Activated CD8-positive, alpha-beta memory T cell treated with anti-CD3 and anti-CD28 coated beads for 4 hours (primary cell): ENCODE results near the gene CLTCL1.
"Not testable (repeated sequence)": the region's sequence is repeated elsewhere in the genome, so short reads cannot be mapped to it uniquely, and the experiment has no call there.

ENCODE experiments used
- DNase-seq, 2 donors: peaks; one replicate each; pipeline ENCODE4 v3.0.0-alpha.2; 2020; ENCODE audit warnings: low read depth in 2 of 2

The CLTCL1 gene

DNA sequence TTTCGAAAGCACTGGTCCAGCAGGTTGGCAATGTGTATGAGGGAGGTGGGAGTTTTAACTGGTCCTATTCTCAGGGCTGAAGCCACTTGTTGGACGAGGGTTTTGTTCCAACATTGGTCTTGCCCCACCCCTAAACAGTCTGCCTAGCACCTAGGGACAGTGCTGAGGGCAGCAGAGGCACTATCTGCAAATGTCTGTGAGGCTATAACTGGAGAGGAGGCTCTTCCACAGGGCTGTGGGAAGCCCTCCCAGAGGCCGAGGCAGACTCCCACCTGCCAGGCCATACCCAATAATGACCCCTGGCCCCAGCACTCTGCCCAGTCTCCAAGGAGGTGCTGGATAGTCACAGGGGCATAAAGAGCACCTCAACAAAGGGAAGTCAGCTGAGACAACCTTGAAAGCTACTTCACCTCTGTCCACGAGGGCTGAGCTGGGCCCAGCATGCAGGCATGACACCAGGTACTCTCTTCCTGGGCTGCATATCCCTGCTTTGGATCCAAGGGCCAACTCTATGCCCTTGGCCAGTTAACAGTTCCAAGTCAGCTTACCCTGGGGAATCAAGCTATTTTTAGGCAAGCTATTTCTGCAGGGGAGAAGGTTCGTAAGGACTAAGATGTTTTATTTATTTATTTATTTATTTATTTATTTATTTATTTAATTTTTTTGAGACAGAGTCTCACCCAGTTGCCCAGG is 72.8 kb downstream of the CLTCL1 start:
- no peak for DNase-seq

DNA sequence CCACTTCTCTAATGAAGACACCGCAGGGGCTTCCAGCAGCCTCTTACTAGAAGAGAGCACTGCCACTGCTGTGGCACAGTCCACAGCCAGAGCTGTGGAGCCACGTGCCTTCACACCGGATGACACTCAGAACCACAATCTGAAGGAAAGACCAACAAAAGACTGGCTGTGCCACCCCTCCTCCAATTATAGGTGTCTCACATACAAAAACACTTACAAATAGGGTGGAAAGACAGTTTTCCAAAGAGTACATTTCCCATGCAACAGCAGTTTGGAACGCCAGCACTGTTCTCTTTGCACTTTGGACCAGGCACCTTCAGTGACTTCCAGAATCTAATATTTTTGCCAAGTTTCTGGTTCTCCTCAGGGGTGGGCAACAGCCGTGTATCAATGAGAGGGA is 74.9 kb downstream of the CLTCL1 start:
- DNase-seq, result no peak

DNA sequence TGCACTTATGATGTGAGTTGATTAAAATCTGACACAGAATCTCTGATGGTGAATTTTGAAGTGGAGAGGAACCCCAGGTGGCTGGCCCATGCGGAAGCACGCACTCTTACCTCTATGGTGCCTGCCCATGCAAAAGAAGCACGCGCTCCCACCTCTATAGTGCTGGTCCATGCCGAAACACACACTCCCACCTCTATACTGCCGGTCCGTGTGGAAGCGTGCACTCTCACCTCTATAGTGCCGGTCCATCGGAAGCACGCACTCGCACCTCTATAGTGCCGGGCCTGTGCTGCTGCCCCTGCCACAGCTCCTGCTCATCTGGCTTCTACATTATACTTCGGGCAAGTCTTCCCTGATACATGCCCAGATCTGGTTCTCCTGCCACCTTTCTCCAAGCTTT is 76.2 kb downstream of the CLTCL1 start:
- no peak for DNase-seq

DNA sequence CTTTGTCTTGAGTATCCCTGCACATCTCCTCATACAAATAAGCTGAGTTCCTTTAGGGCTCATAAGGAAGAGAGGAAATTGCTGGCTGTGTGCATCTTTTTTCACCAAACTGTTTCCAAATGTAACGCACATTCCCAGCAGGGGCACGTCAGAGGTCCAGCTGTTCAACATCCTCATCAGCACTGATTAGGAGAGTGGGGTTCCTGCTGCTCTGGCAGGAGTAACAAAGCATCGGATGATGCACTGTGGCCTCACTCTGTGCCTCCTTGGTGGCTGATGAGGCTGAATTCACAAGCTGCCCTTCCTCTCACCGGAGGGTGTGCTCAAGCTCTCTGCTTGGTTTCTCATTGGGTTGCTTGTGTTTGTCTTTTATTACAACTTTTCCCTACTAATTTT is 77.4 kb downstream of the CLTCL1 start:
- no peak for DNase-seq

DNA sequence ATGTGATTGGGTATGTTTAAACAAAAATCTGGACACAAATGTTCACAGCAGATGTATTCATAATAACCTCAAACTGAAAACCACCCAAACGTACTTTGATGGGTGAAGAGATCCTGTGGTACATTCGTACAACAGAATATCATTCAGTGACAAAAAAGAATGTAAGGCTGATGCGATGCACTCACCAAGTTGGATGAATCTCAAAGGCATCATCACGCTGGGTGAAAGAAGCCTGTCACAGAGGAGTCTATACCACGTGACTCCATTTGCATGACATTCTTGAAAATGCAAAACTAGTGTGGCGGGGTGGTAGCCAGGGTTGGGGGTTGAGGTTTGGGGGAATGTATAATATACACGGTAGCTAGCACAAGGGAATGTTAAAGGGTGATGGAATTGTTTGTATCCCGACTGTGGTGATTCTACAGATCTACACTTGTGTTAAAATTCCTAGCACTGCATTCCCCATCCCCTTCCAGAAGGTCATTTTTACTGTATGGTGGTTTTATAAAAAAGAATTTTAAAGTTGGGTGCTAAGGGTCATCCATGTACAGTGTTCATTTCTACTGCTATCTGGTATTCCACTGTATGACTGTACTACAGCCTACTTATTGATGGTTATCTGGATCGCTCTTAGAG is 78.0 kb downstream of the CLTCL1 start:
- no peak for DNase-seq

DNA sequence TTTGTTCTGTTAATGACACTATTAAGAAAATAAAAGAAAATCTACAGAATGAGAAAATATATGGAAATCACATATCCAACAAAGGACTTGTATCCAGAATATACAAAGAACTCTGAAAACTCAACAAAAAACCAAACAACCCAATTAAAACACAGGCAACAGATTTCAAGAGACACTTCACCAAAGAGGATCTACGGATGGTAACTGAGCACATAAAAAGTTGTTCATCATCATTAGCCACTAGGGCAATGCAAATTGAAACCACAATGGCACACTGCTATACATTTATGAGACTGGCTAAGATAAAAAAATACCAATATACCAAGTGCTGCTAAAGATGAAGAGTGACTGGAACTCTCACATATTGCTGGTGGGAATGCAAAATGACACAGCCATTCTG is 78.5 kb downstream of the CLTCL1 start:
- DNase-seq, result no peak

DNA sequence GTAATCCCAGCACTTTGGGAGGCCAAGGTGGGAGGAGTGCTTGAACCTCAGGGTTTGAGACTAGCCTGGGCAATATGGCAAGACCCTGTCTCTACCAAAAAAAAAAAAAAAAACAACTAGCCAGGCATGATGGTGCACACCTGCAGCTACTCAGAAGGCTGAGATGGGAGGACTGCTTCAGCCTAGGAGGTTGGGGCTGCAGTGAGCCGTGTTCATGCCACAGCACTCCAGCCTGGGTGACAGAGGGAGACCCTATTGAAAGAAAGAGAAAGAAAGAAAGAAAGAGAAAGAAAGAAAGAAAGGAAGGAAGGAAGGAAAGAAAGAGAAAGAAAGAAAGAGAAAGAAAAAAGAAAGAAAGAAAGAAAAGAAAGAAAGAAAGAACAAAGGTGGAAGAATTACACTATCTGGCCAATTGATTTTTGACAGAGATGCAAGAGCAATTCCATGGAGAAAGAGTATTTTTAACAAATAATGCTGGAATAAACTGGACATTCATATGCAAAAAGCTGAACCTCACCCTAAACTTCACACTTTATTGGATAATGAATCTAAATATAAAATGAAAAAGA is 79.1 kb downstream of the CLTCL1 start:
- no peak for DNase-seq

DNA sequence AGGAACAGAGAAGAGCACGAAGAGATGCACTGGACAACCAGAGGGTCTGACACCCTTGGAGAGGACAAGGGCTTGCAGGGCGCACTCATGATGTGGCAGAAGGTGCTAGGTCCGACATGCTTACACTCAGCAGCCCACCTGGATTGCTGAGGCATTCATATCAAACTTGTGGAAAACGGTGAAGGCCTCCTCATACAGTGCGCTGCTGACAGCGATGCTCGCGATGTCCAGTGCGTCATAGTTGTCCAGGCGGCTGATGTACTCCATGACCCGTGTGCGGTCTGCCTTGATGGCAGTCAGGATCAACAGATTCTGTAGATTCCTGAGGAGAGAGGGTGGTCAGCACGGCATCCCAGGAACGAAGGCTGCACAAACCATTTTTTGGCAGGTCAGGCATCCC is 81.3 kb downstream of the CLTCL1 start:
- DNase-seq, result no peak

DNA sequence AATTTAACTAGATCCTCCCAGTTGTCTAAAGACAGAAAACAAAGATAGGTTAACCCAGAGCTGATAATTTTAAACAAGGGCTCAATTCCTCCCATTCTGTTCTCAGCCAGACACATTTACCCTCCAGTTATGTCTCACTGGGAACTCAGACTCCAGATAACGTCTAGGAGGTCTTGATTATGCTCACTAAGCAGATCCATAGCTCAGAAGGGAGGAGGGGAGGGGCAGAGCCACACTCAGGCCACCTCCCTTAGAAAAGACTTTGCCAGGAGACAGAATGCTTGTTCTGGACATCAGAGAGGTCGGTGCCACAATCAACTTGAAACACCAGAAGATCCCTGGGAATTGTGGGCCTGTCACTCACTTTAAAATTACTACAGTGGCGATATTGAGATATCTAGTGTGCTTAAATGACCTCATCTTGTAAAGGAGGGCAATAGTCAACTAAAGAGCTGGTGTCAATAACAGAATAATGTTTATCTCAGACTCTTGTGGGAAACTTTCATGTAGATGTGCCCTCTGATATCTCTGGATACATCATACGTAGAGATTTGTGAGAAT is 83.2 kb downstream of the CLTCL1 start:
- DNase-seq, result no peak

DNA sequence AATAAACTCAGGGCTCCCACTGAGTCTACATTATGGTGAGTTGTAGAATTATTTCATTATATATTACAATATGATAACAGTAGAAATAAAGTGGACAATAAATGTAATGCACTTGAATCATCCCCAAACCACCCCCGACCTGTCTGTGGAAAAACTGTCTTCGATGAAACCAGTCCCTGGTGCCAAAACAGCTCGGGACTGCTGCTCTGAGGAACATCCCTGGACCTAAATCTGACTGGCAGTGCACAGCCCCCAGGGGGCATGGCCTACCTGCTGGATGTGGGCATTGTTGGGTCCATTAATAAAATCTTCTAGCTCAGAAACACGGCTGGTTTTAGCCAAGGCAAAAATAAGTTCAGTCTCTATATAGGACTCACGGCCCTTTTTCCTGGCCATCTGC is 83.6 kb downstream of the CLTCL1 start:
- no peak for DNase-seq

DNA sequence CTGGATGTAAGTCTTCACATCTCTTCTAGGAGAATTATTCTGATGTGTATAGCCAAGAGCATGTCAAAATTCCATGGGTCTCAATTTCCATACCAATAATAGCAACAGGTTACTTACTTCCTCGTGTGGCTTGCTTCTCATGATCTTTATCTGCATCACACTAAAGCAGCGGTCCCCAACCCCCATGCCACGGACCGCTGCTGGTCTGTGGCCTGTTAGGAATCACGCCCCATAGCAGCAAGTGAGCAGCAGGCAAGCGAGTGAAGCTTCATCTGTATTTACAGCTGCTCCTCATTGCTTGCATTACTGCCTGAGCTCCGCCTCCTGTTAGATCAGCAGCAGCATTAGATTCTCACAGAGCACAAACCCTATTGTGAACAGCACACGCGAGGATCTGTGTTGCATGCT is 84.1 kb downstream of the CLTCL1 start:
- DNase-seq, result no peak

DNA sequence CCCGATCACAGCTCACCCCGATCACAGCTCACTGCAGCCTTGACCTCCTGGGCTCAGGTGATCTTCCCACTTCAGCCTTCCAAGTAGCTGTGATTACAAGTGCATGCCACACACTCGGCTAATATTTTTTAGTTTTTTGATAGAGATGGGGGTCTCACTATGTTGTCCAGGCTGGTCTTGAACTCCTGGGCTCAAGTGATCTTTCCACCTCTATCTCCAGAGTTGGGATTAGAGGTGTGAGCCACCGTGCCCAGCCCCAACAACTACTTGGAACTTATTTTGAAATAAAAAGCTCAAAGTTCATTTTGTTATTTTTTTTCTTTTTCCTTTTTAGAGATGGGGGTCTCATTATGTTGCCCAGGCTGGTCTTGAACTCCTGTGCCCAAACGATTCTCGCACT is 85.2 kb downstream of the CLTCL1 start:
- DNase-seq, result no peak

DNA sequence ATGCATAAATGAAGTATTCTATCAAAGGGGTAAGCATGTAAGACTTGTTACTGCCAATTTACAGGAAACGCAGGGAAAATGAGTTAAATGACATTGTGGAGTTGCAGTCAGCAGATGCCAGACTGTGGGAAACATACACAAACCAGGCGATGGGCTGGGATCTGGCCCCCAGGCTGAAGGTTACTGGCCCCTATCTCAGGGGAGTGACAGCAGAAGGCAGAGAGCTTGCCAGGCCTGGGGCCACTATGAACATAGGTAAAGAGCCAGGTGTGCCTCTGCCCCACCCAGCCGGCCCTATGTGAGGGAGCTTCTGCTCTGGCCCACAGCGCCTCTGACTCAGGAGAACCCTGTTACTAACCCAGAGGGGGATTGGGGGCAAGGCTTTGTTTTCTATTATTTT is 86.9 kb downstream of the CLTCL1 start:
- no peak for DNase-seq

DNA sequence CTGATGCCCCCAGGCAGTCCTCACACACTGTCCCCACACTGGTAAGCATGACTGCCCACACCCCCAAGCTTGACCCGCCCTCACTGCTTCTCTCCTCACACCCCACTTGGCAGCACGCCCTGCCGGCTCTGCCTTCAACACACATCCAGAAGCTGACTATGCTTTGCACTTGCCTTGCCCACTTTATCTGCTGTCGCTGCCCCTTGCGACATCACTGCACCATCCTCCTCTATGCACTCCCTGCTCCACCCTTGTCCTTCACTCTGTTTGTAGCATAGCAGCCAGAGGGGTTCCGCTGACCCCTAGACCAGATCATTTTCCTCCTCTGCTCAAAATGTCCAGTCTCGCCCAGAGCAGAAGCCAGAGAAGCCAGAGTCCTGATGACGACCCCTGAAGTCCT is 87.7 kb downstream of the CLTCL1 start:
- no peak for DNase-seq

DNA sequence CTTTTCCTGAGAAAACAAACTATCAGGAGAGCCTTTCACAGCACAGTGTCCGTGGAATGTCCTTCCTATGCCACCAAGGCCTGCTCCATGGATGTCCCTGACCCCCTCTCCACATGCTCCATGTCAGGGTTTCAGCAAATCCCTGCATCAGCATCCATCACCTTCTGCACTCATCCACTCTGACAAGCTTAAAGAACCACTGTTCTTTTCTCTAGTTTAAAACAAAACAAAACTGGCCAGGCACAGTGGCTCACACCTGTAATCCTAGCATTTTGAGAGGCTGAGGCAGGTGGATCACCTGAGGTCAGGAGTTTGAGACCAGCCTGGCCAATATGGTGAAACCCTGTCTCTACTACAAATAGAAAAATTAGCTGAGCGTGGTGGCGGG is 88.7 kb downstream of the CLTCL1 start:
- not testable (repeated sequence) for DNase-seq

DNA sequence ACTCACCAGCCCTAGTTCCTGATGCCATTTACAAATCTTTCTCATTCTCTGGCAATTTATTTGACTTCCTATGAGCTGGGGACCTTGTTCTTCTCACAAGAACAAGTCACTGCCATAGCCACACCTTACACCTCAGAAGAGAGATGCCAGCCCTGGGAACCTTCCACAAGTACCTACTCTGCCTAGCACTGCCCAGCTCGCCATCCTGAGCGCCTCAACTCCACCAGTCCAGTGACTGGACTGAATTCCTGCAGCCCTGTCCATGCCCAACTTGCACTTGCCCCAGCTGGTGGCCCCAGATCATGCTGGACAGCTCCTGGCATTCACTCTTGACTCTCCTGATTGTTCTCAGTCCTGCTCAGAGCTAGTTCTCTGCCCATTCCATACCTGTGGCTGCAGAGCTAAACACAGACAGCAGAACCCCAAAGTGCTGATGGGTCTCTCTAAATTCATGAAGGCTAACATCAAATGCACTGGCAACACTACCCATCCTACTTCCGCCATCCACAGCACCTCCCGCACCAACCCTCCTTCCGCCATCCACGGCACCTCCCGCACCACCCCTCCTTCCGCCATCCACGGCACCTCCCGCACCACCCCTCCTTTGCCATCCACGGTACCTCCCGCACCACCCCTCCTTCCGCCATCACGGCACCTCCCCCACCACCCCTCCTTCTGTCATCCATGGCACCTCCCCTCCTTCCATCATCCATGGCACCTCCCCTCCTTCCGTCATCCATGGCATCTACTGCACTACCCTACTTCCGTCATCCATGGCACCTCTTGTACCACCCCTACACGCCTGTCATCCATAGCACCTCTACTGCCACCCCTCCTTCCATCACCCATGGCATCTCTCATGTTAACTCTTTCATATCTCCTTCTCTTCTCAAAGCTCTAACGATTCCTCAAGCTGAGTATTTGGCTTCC is 89.4 kb downstream of the CLTCL1 start:
- no peak for DNase-seq

DNA sequence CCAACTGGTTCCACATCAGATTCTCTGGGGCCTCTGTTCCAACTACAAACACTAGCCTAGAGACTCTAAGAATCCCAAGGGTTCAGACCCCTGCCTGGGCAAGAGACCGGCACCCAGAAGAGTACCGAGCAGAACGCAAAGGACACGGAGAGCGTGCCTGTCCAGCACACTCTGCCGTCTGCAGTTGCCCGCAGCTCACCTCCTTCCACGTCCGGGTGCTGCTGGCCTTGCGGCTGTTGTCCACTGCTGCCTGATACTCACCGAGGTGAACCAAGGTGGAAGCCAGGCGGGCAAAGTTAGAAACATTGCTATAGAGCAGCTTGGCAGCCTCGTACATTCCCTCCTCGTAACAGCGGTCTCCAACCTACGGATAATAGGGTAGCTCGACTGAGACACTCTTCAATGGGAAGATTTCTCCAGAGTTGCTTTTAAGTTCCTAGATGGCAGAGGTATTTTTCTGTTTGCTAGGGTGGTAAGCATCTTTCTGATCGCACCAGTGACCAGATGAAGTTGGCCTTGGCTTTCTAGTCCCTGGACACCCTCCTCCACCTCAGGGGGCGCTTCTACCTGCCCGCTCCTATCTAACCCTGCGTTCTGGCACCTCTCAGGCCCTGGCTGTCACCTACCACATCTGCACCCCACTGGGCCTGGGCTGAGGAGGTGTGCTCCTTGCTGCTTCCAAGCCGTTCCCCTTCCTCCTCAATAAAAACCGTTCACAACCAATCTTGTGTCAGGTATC is 90.2 kb downstream of the CLTCL1 start:
- no peak for DNase-seq

DNA sequence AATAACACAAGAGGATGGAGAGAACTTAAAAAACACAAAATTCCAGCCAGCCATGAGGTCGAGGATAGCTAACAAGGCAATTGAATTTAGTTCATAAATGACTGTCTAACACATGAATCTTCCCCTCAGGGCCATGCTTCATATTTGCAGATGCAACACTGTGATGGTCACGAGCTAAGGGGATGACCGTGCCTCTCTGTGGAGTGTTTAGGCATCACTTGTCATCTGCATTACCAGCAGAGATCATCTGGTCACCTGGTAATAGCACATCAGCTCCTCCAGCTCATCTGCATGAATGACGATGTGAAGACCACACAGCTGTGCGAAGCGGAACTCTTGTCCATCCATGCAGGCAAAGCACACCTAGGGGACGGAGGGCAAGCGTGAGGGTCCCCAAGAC is 92.0 kb downstream of the CLTCL1 start:
- DNase-seq, result no peak

DNA sequence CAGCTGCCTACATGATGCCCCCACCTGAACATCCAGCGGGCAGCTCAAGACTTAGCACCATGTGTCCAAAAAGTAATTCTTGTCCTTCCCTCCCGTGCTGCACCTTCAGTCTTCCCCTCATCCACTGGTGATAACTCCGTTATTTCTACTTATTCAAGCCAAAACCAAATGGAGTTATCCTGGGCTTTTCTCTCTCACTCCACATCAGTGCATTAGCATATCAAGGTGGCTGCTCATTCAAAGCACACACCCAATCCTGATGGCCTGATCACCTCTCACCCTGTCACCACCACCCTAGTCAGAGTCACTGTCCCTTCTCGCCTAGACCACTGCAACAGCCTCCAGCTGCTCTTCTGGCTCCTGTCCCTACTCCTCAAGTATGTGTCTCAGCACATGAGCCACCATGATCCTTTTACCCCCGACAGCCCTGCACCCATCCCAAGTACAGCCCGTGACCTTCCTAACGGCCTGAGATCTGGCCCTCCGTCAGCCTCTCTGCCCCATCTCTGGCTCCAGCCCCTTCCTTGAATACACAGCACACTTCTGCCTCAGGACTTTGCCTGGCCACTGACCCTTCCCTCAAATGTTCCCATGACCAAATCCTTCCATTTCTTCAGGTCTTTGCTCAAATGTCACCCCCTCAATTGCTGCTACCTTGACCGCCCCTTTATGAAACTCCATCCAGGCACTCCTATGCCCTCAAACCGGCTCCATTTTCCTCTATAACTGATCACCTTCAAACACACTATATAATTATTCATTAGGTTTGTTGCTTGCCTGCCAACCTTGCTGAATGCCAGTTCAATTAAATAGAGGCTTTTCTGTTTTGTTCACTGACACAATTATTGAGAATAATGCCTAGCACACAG is 93.3 kb downstream of the CLTCL1 start:
- no peak for DNase-seq

DNA sequence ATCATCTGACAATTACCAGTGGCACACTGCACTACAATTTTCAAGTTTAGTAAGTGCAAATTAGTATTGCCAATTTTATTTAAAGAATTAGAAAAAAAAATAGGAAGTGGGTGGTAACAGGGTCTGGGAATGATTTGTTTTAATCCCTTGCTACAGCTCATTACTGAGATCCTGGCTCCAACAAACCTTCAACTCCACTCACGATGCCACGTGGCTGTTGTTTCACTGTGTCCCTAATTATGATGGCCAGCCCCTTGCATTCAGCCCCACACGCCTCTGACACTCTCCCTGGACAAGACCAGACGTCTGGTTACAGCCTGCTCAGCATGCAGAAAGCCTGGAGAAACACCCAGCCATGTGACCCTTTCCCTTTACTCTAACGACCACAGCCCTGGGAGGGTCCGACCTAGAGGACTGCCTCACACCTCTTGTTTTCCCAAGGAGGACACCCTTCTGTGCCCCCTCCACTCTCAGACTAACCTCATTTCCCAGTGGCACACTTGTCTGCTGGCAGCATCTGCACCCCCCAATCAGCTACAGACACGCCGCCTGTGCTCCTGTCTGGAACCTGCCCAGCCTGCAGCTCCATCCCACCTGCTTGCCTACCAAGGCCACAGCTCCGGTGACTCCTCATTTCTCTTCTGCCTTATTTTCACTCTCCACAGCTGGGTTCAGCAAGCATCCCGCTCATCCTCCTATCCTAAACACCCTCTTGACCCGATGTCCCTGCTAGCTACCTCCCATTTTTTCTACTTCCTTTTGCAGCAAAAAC is 94.5 kb downstream of the CLTCL1 start:
- no peak for DNase-seq
